GM21737 (cell line): ENCODE results near the gene FHDC1.

ENCODE experiments used
- ATAC-seq: cut with Tn5 transposase; IDR thresholded peaks from one replicate; pipeline ENCODE4 v1.9.1; 2021; ENCODE audit warnings: mild to moderate bottlenecking, moderate library complexity; ENCODE audit not compliant: unreplicated experiment

The FHDC1 gene

DNA sequence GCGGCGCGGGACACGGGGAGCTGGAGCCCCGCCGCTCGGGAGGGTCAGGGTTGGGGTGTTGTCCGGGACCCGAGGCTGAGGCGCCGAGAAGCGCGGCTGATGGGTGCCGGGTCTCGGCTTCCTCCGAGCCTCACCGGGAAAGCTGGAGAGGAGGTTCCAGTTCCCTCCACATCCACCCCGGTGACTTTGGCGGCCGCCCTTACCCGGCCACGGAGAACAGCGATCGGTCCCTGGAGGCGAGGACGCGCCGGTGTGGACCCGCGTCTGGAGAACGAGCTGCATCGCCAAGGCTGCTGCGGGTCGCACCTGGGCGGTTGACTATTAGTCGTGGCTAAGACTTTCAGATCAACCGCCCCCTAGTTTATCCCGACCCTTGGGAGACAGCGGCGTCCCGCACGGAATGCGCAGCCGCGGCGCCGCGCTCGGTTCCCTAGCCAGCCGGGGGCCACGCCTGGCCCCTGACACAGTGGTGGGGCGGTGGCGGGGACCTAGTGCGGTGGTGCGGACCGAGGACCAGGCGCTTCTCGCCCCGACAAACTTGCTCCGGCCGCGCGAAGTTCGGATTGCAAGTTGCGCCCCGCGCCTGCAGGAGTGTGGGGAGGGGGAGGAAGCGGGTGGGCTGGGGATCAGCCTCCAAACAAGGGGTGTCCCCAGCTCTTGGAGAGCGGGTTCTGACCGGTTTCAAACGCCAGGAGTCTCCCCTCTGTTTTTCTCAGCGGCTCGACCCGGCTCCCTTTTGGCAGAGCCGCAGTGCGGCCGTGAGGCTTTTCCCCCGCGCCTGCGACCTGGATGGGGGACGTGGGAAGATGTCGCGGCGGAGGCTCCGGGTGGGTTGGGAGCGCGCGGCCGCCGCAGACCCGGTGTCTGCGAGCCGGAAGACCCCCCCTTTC is 568 bp downstream of the FHDC1 start:
- ATAC-seq: no peak

GRCh38 chr4:152937336-152938236 is 1.5 kb downstream of the FHDC1 start:
- no peak for ATAC-seq

DNA sequence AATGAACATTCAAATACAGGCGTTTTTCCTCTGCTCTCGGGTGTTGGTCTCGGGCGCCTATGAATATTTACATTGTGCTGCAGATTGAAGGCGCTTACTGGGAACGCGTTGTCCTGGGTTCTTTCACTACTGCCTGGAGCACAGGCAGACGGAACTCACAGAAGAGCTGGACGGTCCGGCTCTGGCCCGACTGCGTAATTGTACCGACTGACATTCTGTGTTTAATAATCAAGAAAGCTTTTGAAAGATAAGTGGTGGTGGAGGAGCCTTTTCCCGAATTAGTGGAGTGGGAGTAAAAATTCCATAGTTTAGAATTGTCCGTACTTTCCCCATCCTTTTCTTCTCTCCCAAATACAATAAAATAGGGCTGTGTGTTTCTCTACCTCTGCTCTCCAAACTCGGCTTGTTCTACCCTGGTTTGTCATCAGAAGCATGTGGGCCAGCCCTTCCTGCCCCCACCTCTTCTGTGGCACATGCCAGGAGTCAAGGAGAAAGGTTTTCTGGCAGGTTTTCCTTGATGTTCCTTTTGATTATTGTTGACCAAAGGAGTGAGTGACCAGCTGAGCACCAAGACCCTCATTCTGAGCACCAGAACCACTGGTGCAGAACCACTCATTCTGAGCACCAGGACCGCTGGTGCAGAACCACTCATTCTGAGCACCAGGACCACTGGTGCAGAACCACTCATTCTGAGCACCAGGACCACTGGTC is 2.3 kb downstream of the FHDC1 start:
- ATAC-seq: no peak

GRCh38 chr4:152939621-152940020 is 3.5 kb downstream of the FHDC1 start:
- no peak for ATAC-seq

- no peak for ATAC-seq
Observed at GRCh38 chr4:152940461-152940860, 4.3 kb downstream of the FHDC1 start.

DNA sequence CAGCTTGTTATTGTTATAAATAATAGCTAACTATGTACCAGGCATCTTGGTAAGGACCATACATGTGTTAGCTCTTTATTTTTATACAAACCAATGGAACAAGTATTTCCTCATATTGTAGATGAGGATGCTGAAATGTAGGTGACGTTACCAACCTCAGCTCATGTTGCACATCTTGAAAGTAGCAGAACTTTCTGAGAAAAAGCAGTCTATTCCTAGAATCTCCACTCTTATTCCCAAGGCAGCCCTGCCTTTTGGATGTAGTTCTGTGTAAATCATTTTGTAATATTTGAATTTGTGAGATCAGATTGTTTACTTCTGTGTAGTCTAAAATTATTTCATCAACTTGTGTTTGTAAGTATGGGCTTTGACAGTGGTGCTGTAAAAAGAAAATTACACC is 5.3 kb downstream of the FHDC1 start:
- ATAC-seq: no peak

DNA sequence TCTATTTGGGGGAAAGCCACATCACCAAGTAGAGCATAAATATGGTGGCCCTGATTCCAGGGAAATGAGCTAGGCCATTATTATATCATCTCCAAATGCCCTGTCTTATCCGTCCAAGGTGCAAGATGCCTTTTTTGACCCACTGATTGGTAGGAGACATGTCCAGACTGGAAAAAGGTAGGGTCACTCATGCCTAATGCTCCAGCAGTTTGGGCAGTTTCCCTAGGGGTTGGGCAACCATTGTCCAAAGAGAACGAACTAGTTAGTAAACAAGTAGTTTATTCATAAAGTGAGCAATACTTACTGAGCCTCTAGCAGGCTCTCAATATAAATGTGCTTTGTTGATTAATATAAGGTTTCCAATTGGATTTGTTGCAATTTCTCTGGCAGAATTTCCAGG is 6.2 kb downstream of the FHDC1 start:
- no peak for ATAC-seq

- no peak for ATAC-seq
Observed at GRCh38 chr4:152943672-152944071, 7.5 kb downstream of the FHDC1 start.

- no peak for ATAC-seq
Observed at GRCh38 chr4:152944666-152945320, 8.7 kb downstream of the FHDC1 start.

DNA sequence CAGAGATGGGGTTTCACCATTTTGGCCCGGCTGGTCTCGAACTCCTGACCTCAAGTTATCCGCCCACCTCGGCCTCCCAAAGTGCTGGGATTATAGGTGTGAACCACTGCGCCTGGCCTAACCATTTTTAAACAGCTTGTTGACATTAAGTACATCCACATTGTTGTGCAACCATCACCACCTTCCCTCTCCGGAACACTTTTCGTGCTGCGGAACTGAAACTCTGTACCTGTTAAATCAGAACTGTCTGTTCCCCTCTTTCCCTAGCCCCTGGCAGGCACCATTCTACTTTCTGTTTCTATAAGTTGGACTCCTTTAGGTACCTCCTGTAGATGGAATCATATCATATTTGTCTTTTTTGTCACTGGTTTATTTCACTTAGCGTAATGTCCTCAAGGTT is 9.5 kb downstream of the FHDC1 start:
- no peak for ATAC-seq

DNA sequence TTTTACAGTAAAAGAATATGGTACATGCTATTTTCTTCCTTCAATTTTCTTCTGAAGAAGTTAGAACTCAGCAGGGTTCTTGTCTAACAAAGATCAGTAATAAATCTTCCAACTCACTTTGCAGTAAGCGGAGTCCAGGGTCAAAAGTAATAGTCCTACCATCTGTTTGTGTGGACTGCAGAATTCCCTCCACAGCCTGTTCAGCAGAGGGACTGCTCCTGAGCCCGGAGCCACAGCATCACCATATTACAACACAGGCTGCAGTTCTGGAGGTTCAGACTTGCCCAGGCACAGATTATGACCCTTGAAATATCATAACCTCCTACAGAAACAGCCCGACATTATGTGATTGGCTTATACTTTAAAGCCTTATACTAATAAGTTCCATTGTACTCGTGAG is 10.3 kb downstream of the FHDC1 start:
- no peak for ATAC-seq

DNA sequence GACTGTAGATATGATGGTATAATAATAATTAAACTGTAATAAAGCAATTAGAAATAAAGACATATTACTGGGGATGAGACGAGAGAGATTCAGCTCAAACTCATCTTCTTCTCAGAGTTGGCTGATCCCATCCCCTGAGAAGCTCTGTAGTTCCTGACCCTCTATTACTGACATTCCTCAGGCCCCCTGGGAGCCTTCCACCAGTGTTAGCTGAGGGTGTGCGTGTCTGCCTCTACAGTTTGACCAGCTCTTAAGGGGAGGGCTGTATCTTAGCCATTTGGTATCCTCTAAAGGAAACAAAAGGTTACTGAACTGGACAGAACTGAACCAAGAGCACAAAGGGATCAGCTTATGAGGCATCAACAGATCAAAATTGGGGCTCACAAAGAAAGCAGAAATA is 11.2 kb downstream of the FHDC1 start:
- no peak for ATAC-seq

DNA sequence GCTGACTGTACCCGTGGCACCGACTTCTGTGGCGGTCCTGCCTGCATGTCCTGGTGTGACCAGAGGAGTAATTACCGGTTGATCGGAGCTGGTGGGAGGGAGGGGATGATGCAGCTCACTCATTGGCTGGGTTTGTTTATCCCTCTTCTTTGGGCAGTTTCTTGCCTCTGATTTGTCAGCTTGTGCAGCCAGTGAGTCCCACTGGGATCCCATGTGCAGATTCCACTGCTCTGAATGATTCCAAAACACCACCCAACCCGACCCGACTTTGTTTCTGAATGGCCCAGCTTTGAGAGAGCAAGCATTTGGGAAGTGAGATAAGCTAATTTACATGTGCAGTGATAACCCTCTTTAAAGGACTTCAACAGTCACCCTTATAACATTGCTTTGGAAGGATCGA is 13.8 kb downstream of the FHDC1 start:
- no peak for ATAC-seq

DNA sequence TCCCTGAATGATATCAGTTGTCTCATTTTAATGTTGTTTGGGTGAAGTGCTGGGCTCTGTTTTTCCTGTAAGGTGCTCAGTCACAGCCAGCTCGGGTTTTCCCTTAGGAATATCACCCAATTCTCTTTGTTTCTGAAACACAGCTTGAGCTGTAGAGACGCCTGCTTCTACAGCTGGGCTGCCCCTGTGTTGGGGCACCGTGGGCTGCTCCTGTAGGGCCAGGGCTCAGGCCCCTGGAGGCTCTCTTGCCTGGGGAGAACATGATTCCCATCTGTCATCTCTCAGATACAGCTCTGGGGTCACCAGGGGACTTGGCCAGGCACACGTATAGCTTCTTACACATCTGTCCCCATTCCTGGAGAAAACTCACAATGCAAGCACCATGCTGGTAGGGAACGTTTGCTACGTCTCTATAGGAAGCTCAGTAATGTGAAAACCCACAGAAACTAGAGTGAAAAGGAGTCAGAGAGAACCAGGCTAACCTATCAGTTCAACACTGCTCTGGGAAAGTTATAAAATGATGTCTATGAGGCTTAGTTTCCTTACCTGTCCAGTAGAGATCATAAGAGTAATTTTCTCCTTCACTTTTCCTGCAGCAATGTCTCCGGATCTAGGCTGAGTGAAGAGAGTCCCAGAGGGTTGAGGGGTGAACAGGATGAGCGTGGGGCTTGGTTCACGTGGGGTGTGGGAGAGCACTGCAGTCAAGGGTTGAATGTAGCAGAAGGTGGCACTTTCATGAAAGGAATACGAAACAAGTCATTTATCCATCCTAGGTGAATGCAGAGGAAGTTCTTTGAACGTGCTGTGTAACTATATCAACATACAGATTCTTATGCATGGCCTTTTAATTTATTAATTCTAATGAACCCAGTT is 14.5 kb downstream of the FHDC1 start:
- no peak for ATAC-seq

DNA sequence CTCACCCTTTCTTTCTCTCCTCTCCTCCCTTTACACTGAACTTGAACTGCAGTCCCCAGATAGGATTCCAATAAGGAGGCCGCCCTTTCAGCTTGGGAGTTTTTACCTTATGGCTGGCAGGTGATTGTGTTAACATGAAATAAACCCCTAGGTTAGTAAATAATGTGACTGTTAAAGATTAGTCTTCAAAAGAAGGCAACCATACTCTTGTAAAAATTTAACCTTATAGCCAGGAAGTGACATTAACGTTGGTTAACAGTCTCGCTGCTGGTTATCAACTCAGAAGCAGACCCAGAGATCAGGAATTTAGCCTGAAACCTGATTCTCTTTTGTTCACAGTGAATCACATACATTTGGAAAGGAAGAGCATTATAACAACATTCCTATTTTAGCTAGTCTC is 15.2 kb downstream of the FHDC1 start:
- ATAC-seq: no peak

DNA sequence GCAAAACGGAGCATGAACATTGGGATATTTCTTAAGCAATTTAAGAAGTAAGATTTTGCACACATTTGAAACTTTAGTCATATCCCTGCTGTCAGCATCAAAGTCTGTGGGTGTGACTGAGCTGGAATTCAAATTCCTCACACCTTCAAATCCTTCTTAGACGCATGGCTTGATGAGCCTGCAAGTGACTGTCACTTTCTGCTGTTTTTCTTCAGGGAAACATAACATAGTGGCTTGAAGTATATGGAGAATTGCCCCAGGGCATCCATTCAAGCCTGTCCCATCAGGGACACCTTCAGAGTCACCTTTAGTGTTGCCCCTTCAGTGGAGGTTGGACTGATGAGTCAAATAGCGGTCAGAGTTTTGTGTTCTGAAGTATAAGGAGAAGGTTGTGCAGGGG is 17.4 kb downstream of the FHDC1 start:
- no peak for ATAC-seq

DNA sequence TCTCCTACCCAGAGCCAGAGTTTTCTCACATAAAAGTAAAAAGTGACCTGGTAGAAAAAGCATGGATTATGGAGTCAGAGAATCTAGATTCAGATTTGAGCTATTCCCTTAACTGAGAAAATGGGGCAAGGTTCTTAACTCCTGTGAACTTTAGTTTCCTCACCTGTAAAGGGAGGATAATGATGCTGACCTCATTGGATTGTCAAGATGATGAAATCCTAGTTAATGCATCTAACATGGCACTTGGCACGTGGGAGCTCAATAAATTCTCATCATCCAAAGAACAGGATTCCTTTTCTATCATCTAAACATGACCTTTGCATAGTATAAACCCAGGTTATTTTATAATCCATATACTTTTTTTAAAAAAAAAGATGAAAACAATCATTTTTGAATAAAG is 18.6 kb downstream of the FHDC1 start:
- no peak for ATAC-seq

- ATAC-seq: no peak
Observed at GRCh38 chr4:152956147-152956546, 20.0 kb downstream of the FHDC1 start.

GRCh38 chr4:152956650-152957436 is 20.7 kb downstream of the FHDC1 start:
- no peak for ATAC-seq
